Sigmoid colon (tissue), 4 donors: ENCODE measurements around the gene RPS5.

Source experiments
- CTCF ChIP-seq, 4 experiments: fragments of 450-650 bp in 3 of 4; fragments of 200-600 bp in 1 of 4; IDR thresholded peaks; one replicate each; pipeline ENCODE4 v1.5.1; 2016 to 2019; ENCODE audit warnings: antibody characterized with exemption in 4 of 4, mild to moderate bottlenecking in 3 of 4, moderate library complexity in 2 of 4
- POLR2AphosphoS5 ChIP-seq, 4 donors: sonication (generic); formaldehyde crosslinking; IDR thresholded peaks; one replicate each; pipeline ENCODE4 v1.6.1; 2017; ENCODE audit warnings: antibody characterized with exemption in 4 of 4

- no peak for TF ChIP-seq CTCF (IDR thresholded peaks at IDR 0.05)
- no peak for TF ChIP-seq POLR2AphosphoS5 (IDR thresholded peaks at IDR 0.05)
These were observed 19.2 kb upstream of the RPS5 start for GRCh38 chr19:58367698-58368454.
